ENCODE results near the gene GJD4.
A peak's percentile ranks its signal among the peaks of the same experiment; 100 is the strongest.

Gene GJD4

GRCh38 chr10:35577926-35578617 lies 27.1 kb upstream of the GJD4 start:
- no peak for TF ChIP-seq CTCF (IDR thresholded peaks at IDR 0.05; ENCODE audit: low read depth, low read length)
- peak; percentile 48 to 89 for DNase-seq (ENCODE audit: low read depth in 2 of 2)
- no peak overlapping the region for H3K4me3 ChIP-seq (replicated peaks in 1 of 2; ENCODE audit: low read depth in 2 of 2, low read length in 2 of 2)

- no peak for TF ChIP-seq CTCF (IDR thresholded peaks at IDR 0.05; ENCODE audit: low read depth, low read length)
- no peak overlapping the region for H3K4me3 ChIP-seq (replicated peaks in 1 of 2; ENCODE audit: low read depth in 2 of 2, low read length in 2 of 2)
- DNase-seq (ENCODE audit: low read depth in 2 of 2): no peak
Measured at GRCh38 chr10:35578618-35578956, 26.6 kb upstream of the GJD4 start.

GRCh38 chr10:35579116-35579515 lies 26.0 kb upstream of the GJD4 start:
- TF ChIP-seq CTCF (IDR thresholded peaks at IDR 0.05; ENCODE audit: low read depth, low read length): no peak
- no peak for DNase-seq (ENCODE audit: low read depth in 2 of 2)
- no peak overlapping the region for H3K4me3 ChIP-seq (replicated peaks in 1 of 2; ENCODE audit: low read depth in 2 of 2, low read length in 2 of 2)

- TF ChIP-seq CTCF (IDR thresholded peaks at IDR 0.05; ENCODE audit: low read depth, low read length): no peak
- no peak overlapping the region for H3K4me3 ChIP-seq (replicated peaks in 1 of 2; ENCODE audit: low read depth in 2 of 2, low read length in 2 of 2)
- no peak for DNase-seq (ENCODE audit: low read depth in 2 of 2)
Measured at GRCh38 chr10:35579726-35580422, 25.3 kb upstream of the GJD4 start.

- no peak for DNase-seq (ENCODE audit: low read depth in 2 of 2)
- TF ChIP-seq CTCF (IDR thresholded peaks at IDR 0.05; ENCODE audit: low read depth, low read length): no peak
- H3K4me3 ChIP-seq (replicated peaks in 1 of 2; ENCODE audit: low read depth in 2 of 2, low read length in 2 of 2): no peak overlapping the region
Measured at GRCh38 chr10:35580423-35580770, 24.7 kb upstream of the GJD4 start.

- DNase-seq (ENCODE audit: low read depth in 2 of 2): no peak
- TF ChIP-seq CTCF (IDR thresholded peaks at IDR 0.05; ENCODE audit: low read depth, low read length): no peak
- H3K4me3 ChIP-seq (replicated peaks in 1 of 2; ENCODE audit: low read depth in 2 of 2, low read length in 2 of 2): no peak overlapping the region
Measured at GRCh38 chr10:35581655-35582054, 23.5 kb upstream of the GJD4 start.

Measured in cardiac fibroblast (primary cell).